Peyer's patch (tissue), 4 donors: Measurements from ENCODE around the gene OR2H1.

Experiments
- CTCF ChIP-seq, 6 experiments: fragments of 450-650 bp in 4 of 6; fragments of 200-600 bp in 2 of 6; sonication (generic) in 1 of 6; IDR thresholded peaks; one replicate each; pipeline ENCODE4 v1.5.1; 2017 to 2019; ENCODE audit warnings: antibody characterized with exemption in 6 of 6, mild to moderate bottlenecking in 3 of 6, moderate library complexity in 1 of 6
- POLR2A ChIP-seq, 2 donors: fragments of 450-650 bp; IDR thresholded peaks; one replicate each; pipeline ENCODE4 v1.5.1; 2017; ENCODE audit warnings: antibody characterized with exemption in 2 of 2, mild to moderate bottlenecking in 2 of 2, moderate library complexity in 2 of 2

- TF ChIP-seq POLR2A (IDR thresholded peaks at IDR 0.05) (no peak), CTCF (IDR thresholded peaks at IDR 0.05) (no peak)
Measured at GRCh38 chr6:29466241-29466640, 9.3 kb downstream of the OR2H1 start.
